ENCODE results near the gene COQ10B. TPM values are rescaled to one million over a fixed set of nuclear protein-coding genes. Genes with fewer than 3 reads are reported as not detected.

Gene COQ10B
- total and polyA plus RNA-seq, 2 experiments from 2014 or later = 7.3 to 24.9 TPM

GRCh38 chr2:197504000-197504399, 50.6 kb downstream of the COQ10B start:
- no peak for TF ChIP-seq CTCF (IDR thresholded peaks at IDR 0.05; ENCODE audit: low read depth, low read length)
- Histone ChIP-seq H3K36me3 (peaks cover 16% of the 10 kb centered on the region), H3K9me3 (ENCODE audit: low read depth) (no peaks in the 10 kb centered on the region), H3K27me3 (no peaks in the 10 kb centered on the region), H3K4me1 (ENCODE audit: low read depth) (peaks cover 6% of the 10 kb centered on the region), H3K4me3 (no peak overlapping the region), H3K27ac (no peak overlapping the region)
- no peak for DNase-seq (ENCODE audit: low read depth in 1 of 2, low spot score in 1 of 2)

- no peak for TF ChIP-seq CTCF (IDR thresholded peaks at IDR 0.05; ENCODE audit: low read depth, low read length)
- Histone ChIP-seq H3K27ac (no peak overlapping the region), H3K4me3 (no peak overlapping the region), H3K36me3 (peaks cover 16% of the 10 kb centered on the region), H3K4me1 (ENCODE audit: low read depth) (peaks cover 6% of the 10 kb centered on the region), H3K27me3 (no peaks in the 10 kb centered on the region), H3K9me3 (ENCODE audit: low read depth) (no peaks in the 10 kb centered on the region)
- no peak for DNase-seq (ENCODE audit: low read depth in 1 of 2, low spot score in 1 of 2)
Observed at GRCh38 chr2:197504512-197504911, 51.2 kb downstream of the COQ10B start.

DNA sequence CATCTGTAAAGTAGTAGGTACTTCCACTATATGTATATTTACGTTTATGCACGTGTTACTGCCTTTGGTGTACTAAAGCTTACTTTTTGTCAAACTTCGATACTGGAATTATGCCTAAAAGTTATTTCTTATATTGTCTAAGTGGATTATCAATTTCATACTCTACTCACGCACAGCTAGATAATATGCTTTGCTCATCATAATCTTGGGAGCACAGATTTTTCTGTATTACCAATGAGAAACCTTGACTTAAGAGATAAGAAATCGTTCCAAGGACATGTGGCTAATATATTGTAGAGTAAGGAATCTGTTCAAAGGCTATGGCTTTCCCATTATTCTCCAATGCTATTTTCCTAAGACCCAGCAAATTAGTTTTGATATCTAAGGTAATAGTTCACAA, 53.3 kb downstream of the COQ10B start:
- Histone ChIP-seq H3K36me3 (peaks cover 16% of the 10 kb centered on the region), H3K27ac (no peak overlapping the region), H3K9me3 (ENCODE audit: low read depth) (no peaks in the 10 kb centered on the region), H3K4me3 (no peak overlapping the region), H3K4me1 (ENCODE audit: low read depth) (peaks cover 6% of the 10 kb centered on the region), H3K27me3 (no peaks in the 10 kb centered on the region)
- DNase-seq (ENCODE audit: low read depth in 1 of 2, low spot score in 1 of 2) = no peak
- TF ChIP-seq CTCF (IDR thresholded peaks at IDR 0.05; ENCODE audit: low read depth, low read length) = no peak

DNA sequence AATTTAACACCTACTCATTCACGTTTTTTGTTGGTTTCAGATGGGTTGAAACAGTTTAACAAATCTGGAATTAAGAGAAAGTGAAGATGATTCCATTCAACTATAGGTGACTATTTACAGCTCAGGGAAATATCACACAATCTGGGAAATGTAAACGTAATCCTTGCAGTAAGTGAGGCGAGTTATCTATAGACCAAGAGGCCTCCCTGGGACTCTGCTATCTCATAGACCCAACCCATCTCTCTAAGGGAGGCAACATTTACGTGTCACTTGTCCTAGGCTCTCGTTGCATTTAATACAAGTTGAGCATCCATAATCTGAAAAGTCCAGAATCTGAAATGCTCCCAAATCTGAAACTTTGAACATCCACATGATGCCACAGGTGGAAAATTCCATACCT, 60.6 kb downstream of the COQ10B start:
- H3K4me1 ChIP-seq (ENCODE audit: low read depth) = peaks cover 24% of the 10 kb centered on the region
- TF ChIP-seq CTCF (IDR thresholded peaks at IDR 0.05; ENCODE audit: low read depth, low read length) = no peak
- DNase-seq (ENCODE audit: low read depth in 1 of 2, low spot score in 1 of 2) = no peak
- H3K27ac ChIP-seq = peak overlapping the region; percentile 90
- H3K4me3 ChIP-seq = no peak overlapping the region
- H3K27me3 ChIP-seq = no peaks in the 10 kb centered on the region
- no peaks in the 10 kb centered on the region for H3K36me3 ChIP-seq
- H3K9me3 ChIP-seq (ENCODE audit: low read depth) = no peaks in the 10 kb centered on the region

GRCh38 chr2:197514754-197515153, 61.4 kb downstream of the COQ10B start:
- Histone ChIP-seq H3K27ac (peak overlapping the region; percentile 90), H3K36me3 (no peaks in the 10 kb centered on the region), H3K9me3 (ENCODE audit: low read depth) (no peaks in the 10 kb centered on the region), H3K4me1 (ENCODE audit: low read depth) (peaks cover 24% of the 10 kb centered on the region), H3K4me3 (peak overlapping the region; percentile 63), H3K27me3 (no peaks in the 10 kb centered on the region)
- DNase-seq (ENCODE audit: low read depth in 1 of 2, low spot score in 1 of 2) = peak in 1 of 2 donors; percentile 31
- no peak for TF ChIP-seq CTCF (IDR thresholded peaks at IDR 0.05; ENCODE audit: low read depth, low read length)

GRCh38 chr2:197515315-197515738, 62.0 kb downstream of the COQ10B start:
- H3K4me1 ChIP-seq (ENCODE audit: low read depth) = peaks cover 24% of the 10 kb centered on the region
- TF ChIP-seq CTCF (IDR thresholded peaks at IDR 0.05; ENCODE audit: low read depth, low read length) = no peak

More at GRCh38 chr2:197515315-197515738, 62.0 kb downstream of the COQ10B start:
- no peaks in the 10 kb centered on the region for H3K9me3 ChIP-seq (ENCODE audit: low read depth)
- H3K36me3 ChIP-seq = no peaks in the 10 kb centered on the region
- H3K27me3 ChIP-seq = no peaks in the 10 kb centered on the region
- peak; percentile 14 to 27 for DNase-seq (ENCODE audit: low read depth in 1 of 2, low spot score in 1 of 2)
- H3K27ac ChIP-seq = peak overlapping the region; percentile 90
- peak overlapping the region; percentile 63 for H3K4me3 ChIP-seq
